SK-N-MC (cell line): Measurements from ENCODE around the gene NAB2.
A peak's percentile ranks its signal among the peaks of the same experiment; 100 is the strongest.
"Not testable (repeated sequence)": the region's sequence is repeated elsewhere in the genome, so short reads cannot be mapped to it uniquely, and the experiment has no call there.

Experiments
- DNase-seq: peaks from one replicate; pipeline ENCODE4 v3.0.0-alpha.2; 2011; ENCODE audit warnings: low read depth, low spot score
- H3K27ac ChIP-seq: fragments of 200-600 bp; sonication (generic); 2 replicates; pipeline ENCODE4 v1.5.1; 2016; ENCODE audit warnings: mixed run types
- H3K36me3 ChIP-seq: fragments of 200-600 bp; sonication (generic); 2 replicates; pipeline ENCODE4 v1.6.1; 2017; ENCODE audit warnings: antibody characterized with exemption, low read length, mixed read lengths; ENCODE audit not compliant: insufficient read depth
- H3K4me3 ChIP-seq: fragments of 200-600 bp; sonication (generic); 2 replicates; pipeline ENCODE4 v1.5.1; 2016
- H3K9ac ChIP-seq: fragments of 200-600 bp; sonication (generic); 2 replicates; pipeline ENCODE4 v1.8.0; 2017; ENCODE audit warnings: mixed run types, mixed read lengths; ENCODE audit not compliant: insufficient read length
- H3K9me3 ChIP-seq: fragments of 200-600 bp; sonication (generic); 2 replicates; pipeline ENCODE4 v1.6.1; 2017; ENCODE audit warnings: low read depth, mild to moderate bottlenecking, antibody characterized with exemption, low read length, moderate library complexity, mixed read lengths
- EZH2 ChIP-seq: fragments of 200-600 bp; sonication (generic); IDR thresholded peaks from one replicate; pipeline ENCODE4 v1.6.1; 2017; ENCODE audit warnings: antibody characterized with exemption
- FOXP2 ChIP-seq: optimal IDR thresholded peaks from 2 replicates; pipeline ENCODE3; 2011; ENCODE audit warnings: mild to moderate bottlenecking, moderate library complexity; ENCODE audit not compliant: insufficient read depth; ENCODE audit errors: extremely low read length, control extremely low read depth
- POLR2AphosphoS5 ChIP-seq: IDR thresholded peaks from 2 replicates; pipeline ENCODE4 v1.6.1; 2012; ENCODE audit warnings: mild to moderate bottlenecking, low read depth, low read length, borderline replicate concordance

The NAB2 gene

GRCh38 chr12:57055824-57056223 is 33.1 kb upstream of the NAB2 start:
- Histone ChIP-seq H3K36me3 (peaks cover 47% of the 10 kb centered on the region), H3K9ac (no peak overlapping the region), H3K4me3 (no peak overlapping the region), H3K27ac (0 out of 2 replicates have a peak overlapping the region, but pooled peaks have one; percentile 19), H3K9me3 (no peaks in the 10 kb centered on the region)
- no peak for DNase-seq
- no peak for TF ChIP-seq EZH2
- TF ChIP-seq POLR2AphosphoS5: no peak
- no peak for TF ChIP-seq FOXP2

- Histone ChIP-seq H3K36me3 (peaks cover 54% of the 10 kb centered on the region), H3K9ac (no peak overlapping the region), H3K27ac (no peak overlapping the region), H3K9me3 (no peaks in the 10 kb centered on the region), H3K4me3 (no peak overlapping the region)
- no peak for DNase-seq
- TF ChIP-seq POLR2AphosphoS5 (no peak), FOXP2 (no peak)
These were observed 31.7 kb upstream of the NAB2 start for GRCh38 chr12:57057067-57057751.

GRCh38 chr12:57058454-57058853 is 30.5 kb upstream of the NAB2 start:
- Histone ChIP-seq H3K27ac (no peak overlapping the region), H3K9ac (no peak overlapping the region), H3K9me3 (no peaks in the 10 kb centered on the region), H3K36me3 (peaks cover 64% of the 10 kb centered on the region), H3K4me3 (no peak overlapping the region)
- DNase-seq: no peak
- TF ChIP-seq FOXP2 (no peak), POLR2AphosphoS5 (no peak), EZH2 (no peak)

- DNase-seq: no peak
- Histone ChIP-seq H3K27ac (peak overlapping the region; percentile 83), H3K36me3 (peaks cover 52% of the 10 kb centered on the region)
These were observed 24.8 kb upstream of the NAB2 start for GRCh38 chr12:57063991-57064685.

GRCh38 chr12:57066245-57066644 is 22.7 kb upstream of the NAB2 start:
- TF ChIP-seq EZH2: no peak
- Histone ChIP-seq H3K4me3 (no peak overlapping the region), H3K9me3 (no peaks in the 10 kb centered on the region), H3K9ac (no peak overlapping the region), H3K27ac (no peak overlapping the region), H3K36me3 (peaks cover 55% of the 10 kb centered on the region)
- no peak for DNase-seq

More at GRCh38 chr12:57063991-57064685, 24.8 kb upstream of the NAB2 start:
- H3K9me3 ChIP-seq: no peaks in the 10 kb centered on the region
- peak overlapping the region; percentile 54 for H3K4me3 ChIP-seq
- TF ChIP-seq FOXP2: no peak
- TF ChIP-seq POLR2AphosphoS5: no peak
- TF ChIP-seq EZH2: no peak
- peak overlapping the region; percentile 60 for H3K9ac ChIP-seq

GRCh38 chr12:57069523-57069922 is 19.4 kb upstream of the NAB2 start:
- H3K9me3 ChIP-seq: no peaks in the 10 kb centered on the region
- H3K36me3 ChIP-seq: peaks cover 50% of the 10 kb centered on the region
- H3K27ac ChIP-seq: peak overlapping the region; percentile 51; the same call in 1 of the 2 replicates

GRCh38 chr12:57072661-57073060 is 16.3 kb upstream of the NAB2 start:
- H3K4me3 ChIP-seq: no peak overlapping the region
- TF ChIP-seq FOXP2: no peak
- no peak for TF ChIP-seq POLR2AphosphoS5
- no peak for TF ChIP-seq EZH2
- H3K9me3 ChIP-seq: no peaks in the 10 kb centered on the region
- H3K36me3 ChIP-seq: peaks cover 50% of the 10 kb centered on the region
- no peak overlapping the region for H3K9ac ChIP-seq
- DNase-seq: no peak
- peak overlapping the region; percentile 29; the same call in 1 of the 2 replicates for H3K27ac ChIP-seq

More at GRCh38 chr12:57069523-57069922, 19.4 kb upstream of the NAB2 start:
- no peak overlapping the region for H3K4me3 ChIP-seq
- H3K9ac ChIP-seq: no peak overlapping the region
- no peak for TF ChIP-seq FOXP2
- TF ChIP-seq EZH2: no peak
- TF ChIP-seq POLR2AphosphoS5: no peak
- DNase-seq: no peak

- not testable (repeated sequence) for H3K9ac ChIP-seq, H3K9me3 ChIP-seq, H3K4me3 ChIP-seq, DNase-seq
- Histone ChIP-seq H3K27ac (peak overlapping the region; percentile 21; the same call in 1 of the 2 replicates), H3K36me3 (peaks cover 41% of the 10 kb centered on the region)
These were observed 15.1 kb upstream of the NAB2 start for GRCh38 chr12:57073566-57074450.
